Activated gamma-delta T cell treated with Interleukin-2 at 50 U/mL for 16 hours (primary cell): ENCODE results near the gene LSM12.
"Not testable (repeated sequence)": the region's sequence is repeated elsewhere in the genome, so short reads cannot be mapped to it uniquely, and the experiment has no call there.

ENCODE experiments used
- DNase-seq: peaks from one replicate; pipeline ENCODE4 v3.0.0-alpha.2; 2020

The LSM12 gene

GRCh38 chr17:44034688-44035087 is 31.8 kb downstream of the LSM12 start:
- not testable (repeated sequence) for DNase-seq

- no peak for DNase-seq
These were observed 32.5 kb downstream of the LSM12 start for GRCh38 chr17:44033861-44034408.

GRCh38 chr17:44030482-44030881 is 36.0 kb downstream of the LSM12 start:
- no peak for DNase-seq

GRCh38 chr17:44029736-44030135 is 36.7 kb downstream of the LSM12 start:
- DNase-seq = no peak

GRCh38 chr17:44024853-44025252 is 41.6 kb downstream of the LSM12 start:
- DNase-seq = no peak

GRCh38 chr17:44024271-44024663 is 42.2 kb downstream of the LSM12 start:
- no peak for DNase-seq

- DNase-seq = no peak
These were observed 42.8 kb downstream of the LSM12 start for GRCh38 chr17:44023545-44024270.

- no peak for DNase-seq
These were observed 44.2 kb downstream of the LSM12 start for GRCh38 chr17:44022246-44022645.

GRCh38 chr17:44021227-44021626 is 45.2 kb downstream of the LSM12 start:
- DNase-seq = not testable (repeated sequence)

GRCh38 chr17:44014437-44015172 is 51.9 kb downstream of the LSM12 start, which contains the start of gene TMEM101:
TMEM101 (minus strand) TSS chr17:44014963; CDS start chr17:44014952, 11 bp downstream.
- DNase-seq = peak; percentile 86

GRCh38 chr17:44014133-44014436 is 52.4 kb downstream of the LSM12 start:
- DNase-seq = no peak

- DNase-seq = no peak
These were observed 53.6 kb downstream of the LSM12 start for GRCh38 chr17:44012874-44013273.

GRCh38 chr17:44012391-44012790 is 54.1 kb downstream of the LSM12 start:
- no peak for DNase-seq

- DNase-seq = no peak
These were observed 54.6 kb downstream of the LSM12 start for GRCh38 chr17:44011876-44012275.

- no peak for DNase-seq
These were observed 55.4 kb downstream of the LSM12 start for GRCh38 chr17:44010966-44011647.

GRCh38 chr17:44008205-44008909 is 58.1 kb downstream of the LSM12 start:
- no peak for DNase-seq

- no peak for DNase-seq
These were observed 58.9 kb downstream of the LSM12 start for GRCh38 chr17:44007346-44008204.

- peak; percentile 98 for DNase-seq
These were observed 59.7 kb downstream of the LSM12 start for GRCh38 chr17:44006598-44007345.

GRCh38 chr17:44006272-44006597 is 60.2 kb downstream of the LSM12 start:
- no peak for DNase-seq

GRCh38 chr17:44005527-44006271 is 60.8 kb downstream of the LSM12 start:
- peak; percentile 25 for DNase-seq
